HL-60 (cell line): ENCODE results near the gene ALPI.

Experiments
- CTCF ChIP-seq: IDR thresholded peaks from one replicate; pipeline ENCODE4 v1.5.1; 2011; ENCODE audit warnings: low read length, control low read depth, inconsistent platforms; ENCODE audit not compliant: insufficient read depth
- GABPA ChIP-seq: IDR thresholded peaks from 2 replicates; pipeline ENCODE4 v1.6.1; 2012; ENCODE audit warnings: low read depth
- POLR2AphosphoS5 ChIP-seq: IDR thresholded peaks from 2 replicates; pipeline ENCODE4 v1.6.1; 2012; ENCODE audit warnings: low read depth
- REST ChIP-seq: IDR thresholded peaks from 2 replicates; pipeline ENCODE4 v1.6.1; 2012; ENCODE audit warnings: low read depth; ENCODE audit not compliant: insufficient replicate concordance
- SPI1 ChIP-seq: IDR thresholded peaks from 2 replicates; pipeline ENCODE4 v1.6.1; 2012; ENCODE audit warnings: low read depth, mild to moderate bottlenecking, borderline replicate concordance

GRCh38 chr2:232415736-232416520 is 40.0 kb upstream of the ALPI start:
- no peak for TF ChIP-seq GABPA
- TF ChIP-seq POLR2AphosphoS5, result no peak
- no peak for TF ChIP-seq CTCF
- TF ChIP-seq REST, result no peak
- TF ChIP-seq SPI1, result no peak
